Measurements from ENCODE around the gene ASIC1.

DNA sequence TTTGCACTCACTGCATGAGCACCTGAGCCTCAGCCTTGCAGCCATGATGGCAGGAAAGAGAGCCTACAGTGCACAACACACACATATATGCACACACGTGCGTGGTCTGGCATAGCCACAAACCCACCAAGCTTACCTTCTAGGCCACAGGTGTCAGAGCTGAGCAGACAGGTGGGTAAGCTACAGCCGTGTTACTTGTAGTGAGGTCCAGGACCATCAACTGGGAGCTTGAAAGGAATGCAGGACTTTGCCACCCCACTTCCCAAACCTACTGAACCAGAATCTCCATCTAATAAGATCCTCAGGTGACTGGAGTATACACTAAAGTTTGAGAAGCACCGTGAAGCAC lies 2.7 kb downstream of the ASIC1 start:
- TF ChIP-seq, protein P1, sequence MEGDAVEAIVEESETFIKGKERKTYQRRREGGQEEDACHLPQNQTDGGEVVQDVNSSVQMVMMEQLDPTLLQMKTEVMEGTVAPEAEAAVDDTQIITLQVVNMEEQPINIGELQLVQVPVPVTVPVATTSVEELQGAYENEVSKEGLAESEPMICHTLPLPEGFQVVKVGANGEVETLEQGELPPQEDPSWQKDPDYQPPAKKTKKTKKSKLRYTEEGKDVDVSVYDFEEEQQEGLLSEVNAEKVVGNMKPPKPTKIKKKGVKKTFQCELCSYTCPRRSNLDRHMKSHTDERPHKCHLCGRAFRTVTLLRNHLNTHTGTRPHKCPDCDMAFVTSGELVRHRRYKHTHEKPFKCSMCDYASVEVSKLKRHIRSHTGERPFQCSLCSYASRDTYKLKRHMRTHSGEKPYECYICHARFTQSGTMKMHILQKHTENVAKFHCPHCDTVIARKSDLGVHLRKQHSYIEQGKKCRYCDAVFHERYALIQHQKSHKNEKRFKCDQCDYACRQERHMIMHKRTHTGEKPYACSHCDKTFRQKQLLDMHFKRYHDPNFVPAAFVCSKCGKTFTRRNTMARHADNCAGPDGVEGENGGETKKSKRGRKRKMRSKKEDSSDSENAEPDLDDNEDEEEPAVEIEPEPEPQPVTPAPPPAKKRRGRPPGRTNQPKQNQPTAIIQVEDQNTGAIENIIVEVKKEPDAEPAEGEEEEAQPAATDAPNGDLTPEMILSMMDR (IDR thresholded peaks at IDR 0.05; ENCODE audit: insufficient read depth, low read length, poor library complexity, severe bottlenecking) = no peak
- no peak for TF ChIP-seq EZH2phosphoT487 (conservative IDR thresholded peaks at IDR 0.05; ENCODE audit: low read length)

Measured in SU-DHL-6 (cell line).